HFF-Myc (cell line): ENCODE results near the gene ATP5F1B.

ENCODE experiments used
- DNase-seq: peaks from one replicate; pipeline ENCODE4 v3.0.0-alpha.2; 2011; ENCODE audit warnings: low read depth; ENCODE audit errors: extremely low read depth
- H3K4me3 ChIP-seq: replicated peaks from 2 replicates; pipeline ENCODE4 v1.5.1; 2011; ENCODE audit warnings: low read depth, mild to moderate bottlenecking, control low read depth, low read length
- TF ChIP-seq, protein P1 (sequence below): IDR thresholded peaks from 2 replicates; pipeline ENCODE4 v1.5.1; 2012; ENCODE audit warnings: mild to moderate bottlenecking, low read depth, low read length, control low read depth; ENCODE audit errors: missing control alignments

The ATP5F1B gene

DNA sequence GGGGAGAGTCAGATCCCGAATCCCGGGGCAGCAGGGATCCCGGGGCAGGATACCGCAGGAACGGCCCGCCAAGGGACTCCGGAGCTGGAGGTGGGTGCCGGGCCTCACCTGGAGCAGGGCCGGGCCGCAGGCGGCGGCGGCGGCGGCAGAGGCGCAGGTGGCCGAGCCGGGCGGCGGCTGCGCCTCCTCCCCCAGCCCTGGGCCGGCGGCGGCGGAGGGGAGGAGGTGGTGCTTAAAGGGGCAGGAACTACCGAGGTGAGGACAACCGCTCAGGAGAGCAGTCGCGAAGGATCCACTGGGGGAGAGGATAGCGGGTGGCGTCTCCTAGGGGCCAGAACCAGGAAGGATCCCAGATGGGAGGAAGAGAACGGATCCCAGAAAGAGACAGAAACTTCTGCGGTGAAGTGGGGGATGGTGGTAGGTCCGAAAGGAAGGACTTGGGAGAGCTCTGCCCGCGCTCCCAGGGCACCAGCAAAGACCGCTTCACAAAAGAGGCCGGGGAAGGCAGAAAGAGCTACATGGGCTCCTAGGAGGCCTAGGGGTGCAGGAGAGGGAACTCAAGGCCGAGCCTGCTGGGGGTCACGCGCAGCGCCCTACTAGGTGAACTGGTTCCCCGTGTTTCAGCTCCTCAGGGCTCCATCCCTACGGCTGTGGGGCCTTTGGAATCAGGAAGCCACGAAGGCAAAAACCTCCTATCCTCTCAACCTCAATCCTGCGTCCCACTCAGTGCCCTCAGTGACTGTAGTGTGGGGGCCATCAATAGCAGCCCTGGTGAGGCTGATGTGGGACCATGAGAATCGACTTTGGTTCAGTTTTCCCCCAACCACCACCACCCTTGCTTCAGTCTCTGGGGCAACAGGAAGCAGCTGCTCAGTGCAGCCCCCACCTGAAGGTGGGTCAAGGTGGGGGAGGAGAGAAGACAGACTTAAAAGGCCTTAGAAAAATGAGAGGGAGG lies 10.7 kb downstream of the ATP5F1B start:
- DNase-seq: peak; percentile 79
- TF ChIP-seq, protein P1, sequence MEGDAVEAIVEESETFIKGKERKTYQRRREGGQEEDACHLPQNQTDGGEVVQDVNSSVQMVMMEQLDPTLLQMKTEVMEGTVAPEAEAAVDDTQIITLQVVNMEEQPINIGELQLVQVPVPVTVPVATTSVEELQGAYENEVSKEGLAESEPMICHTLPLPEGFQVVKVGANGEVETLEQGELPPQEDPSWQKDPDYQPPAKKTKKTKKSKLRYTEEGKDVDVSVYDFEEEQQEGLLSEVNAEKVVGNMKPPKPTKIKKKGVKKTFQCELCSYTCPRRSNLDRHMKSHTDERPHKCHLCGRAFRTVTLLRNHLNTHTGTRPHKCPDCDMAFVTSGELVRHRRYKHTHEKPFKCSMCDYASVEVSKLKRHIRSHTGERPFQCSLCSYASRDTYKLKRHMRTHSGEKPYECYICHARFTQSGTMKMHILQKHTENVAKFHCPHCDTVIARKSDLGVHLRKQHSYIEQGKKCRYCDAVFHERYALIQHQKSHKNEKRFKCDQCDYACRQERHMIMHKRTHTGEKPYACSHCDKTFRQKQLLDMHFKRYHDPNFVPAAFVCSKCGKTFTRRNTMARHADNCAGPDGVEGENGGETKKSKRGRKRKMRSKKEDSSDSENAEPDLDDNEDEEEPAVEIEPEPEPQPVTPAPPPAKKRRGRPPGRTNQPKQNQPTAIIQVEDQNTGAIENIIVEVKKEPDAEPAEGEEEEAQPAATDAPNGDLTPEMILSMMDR: peak; percentile 61
- H3K4me3 ChIP-seq: peak overlapping the region; percentile 75

DNA sequence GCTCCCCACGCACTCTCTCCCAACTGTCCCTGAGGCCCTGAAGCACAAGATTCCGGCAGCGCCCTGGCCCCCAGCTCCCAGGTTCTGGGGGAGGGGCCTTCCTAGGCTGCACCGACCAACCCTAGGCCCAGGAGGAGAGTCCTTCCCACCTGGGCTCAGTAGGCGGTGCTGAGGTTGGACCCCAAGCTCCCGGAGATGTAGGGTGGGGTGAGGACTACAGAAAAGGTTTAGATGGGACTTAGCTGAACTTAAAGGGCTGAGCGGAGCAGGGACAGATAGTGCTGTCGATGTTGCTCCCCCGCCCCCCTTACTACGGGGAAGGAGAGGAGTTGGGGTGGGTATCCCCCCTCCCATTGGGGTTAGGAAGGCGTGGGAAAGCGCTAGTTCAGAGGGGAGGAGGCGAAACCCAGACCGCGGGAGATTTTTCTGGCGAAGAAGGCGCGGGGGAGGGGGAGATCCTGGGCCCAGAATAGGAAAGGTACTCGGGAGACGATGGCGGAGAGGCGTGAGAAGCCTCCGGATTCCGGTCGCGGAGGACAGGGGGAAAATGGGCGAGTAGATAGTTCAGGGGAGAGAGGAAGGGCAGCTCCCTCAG lies 11.4 kb downstream of the ATP5F1B start:
- TF ChIP-seq, protein P1: no peak
- DNase-seq: no peak
- H3K4me3 ChIP-seq: peak overlapping the region; percentile 75

DNA sequence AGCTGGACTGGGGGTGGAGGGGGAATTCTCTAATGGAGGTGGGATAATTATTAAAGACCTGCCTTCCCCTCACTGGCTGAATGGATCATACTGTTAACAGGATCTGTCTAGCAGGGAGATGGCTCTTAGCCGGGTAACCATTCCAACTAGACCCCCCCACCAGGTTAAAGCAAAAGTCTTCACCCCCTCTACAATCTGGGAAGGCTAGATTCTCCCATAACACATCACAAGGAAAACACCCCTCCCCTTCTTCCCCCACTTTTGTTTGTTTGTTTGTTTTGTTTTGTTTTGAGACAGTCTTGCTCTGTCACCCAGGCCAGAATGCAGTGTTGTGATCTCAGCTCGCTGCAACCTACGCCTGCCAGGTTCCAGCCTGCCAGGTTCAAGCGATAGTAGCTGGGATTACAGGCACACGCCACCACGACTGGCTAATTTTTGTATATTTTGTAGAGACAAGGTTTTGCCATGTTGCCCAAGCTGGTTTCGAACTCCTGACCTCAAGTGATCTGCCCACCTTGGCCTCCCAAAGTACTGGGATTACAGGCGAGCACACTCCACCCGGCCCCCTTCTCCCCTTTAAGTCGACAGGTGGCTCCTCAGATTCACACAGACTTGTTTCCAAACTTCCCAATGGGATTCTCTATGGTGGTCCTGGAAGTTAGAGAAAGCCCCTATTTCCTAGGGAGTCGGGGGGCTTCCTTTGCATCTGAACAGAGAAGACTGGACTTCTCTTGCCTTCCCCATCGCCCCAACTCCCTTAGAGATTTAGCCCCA lies 12.1 kb downstream of the ATP5F1B start:
- TF ChIP-seq, protein P1: no peak
- no peak for DNase-seq
- H3K4me3 ChIP-seq: peak overlapping the region; percentile 75

DNA sequence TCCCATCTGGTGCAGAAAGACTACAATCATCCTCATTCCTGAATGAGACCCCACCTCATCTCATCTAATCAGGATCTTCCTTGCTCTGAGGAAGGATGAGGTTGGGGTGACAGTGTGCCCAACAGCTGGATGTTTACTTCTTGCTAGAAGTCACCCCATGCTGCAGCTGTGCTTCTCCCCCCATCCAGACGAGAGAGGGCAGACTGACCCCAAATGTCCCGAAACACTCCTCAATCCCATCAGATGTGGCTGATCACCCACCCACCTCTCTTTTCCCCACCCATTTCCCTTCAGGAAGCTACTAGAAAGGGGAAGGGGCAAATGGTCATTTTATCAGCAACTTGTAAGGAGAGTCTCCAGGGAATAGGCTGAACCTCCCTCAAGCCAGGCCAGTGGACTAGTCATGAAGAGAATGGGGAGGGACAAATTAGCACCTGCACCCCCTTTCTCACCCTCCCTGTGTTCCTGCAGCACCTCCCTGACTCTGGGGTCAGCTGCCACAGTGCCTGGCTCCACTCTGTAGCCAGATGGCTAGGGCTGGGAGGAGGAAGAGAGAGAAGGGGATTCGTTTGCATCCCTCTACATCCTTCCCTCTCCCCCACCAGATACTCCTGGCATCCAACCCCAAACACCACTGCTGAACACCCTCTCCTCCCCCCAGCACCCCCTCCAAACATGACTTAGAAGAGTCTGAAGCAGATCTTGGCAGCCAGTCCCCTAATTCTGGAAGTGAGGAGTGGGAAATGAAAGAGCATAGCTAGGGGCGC lies 12.9 kb downstream of the ATP5F1B start:
- TF ChIP-seq, protein P1: no peak
- H3K4me3 ChIP-seq: peak overlapping the region; percentile 75
- DNase-seq: no peak

DNA sequence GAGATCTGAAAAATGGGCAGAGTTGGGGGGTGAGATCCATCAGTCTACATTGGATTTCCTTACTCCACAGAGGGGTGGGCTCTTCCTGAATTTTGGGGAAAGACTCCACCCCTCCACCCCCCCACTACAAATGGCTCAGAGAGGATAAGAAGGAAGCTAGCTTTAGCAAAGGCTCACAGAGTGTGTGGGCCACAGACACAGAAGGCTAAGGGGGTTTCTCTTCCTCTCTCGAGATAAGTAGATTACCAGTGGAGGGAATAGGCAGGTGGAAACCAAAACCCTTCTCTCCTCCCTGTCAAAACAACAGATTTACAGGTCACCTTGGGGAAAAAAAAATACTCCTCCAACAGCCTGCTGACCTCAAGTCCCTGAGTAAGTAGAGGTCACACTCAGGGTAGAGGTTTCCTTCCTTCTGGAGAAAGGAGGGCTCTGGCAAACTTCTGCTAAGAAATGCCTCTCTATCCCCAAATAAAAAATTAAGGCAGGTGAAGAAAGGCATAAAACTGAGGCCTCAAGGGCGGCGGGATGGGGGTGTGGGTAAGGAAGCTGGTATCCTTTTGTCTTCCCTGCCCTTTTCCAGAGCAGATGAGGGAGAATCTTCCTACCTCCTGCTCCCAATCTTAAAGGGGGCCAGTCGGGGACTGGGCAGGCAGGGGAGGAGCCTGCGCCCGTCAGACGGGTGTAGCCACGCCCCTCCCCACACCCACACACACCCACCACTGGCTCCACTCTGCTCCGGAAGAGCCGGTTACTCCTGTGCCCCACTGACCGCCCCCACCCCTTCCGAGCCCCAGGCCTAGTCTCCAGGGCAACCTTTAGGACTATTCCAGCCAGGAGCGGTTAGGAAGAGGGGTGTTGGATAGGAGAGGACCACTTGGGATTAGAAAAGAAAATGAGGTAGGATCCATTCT lies 13.7 kb downstream of the ATP5F1B start:
- peak overlapping the region; percentile 12 for H3K4me3 ChIP-seq
- TF ChIP-seq, protein P1: no peak
- DNase-seq: no peak
